SK-MEL-5 (cell line): Measurements from ENCODE around the gene WHRN. TPM values are rescaled to one million over a fixed set of nuclear protein-coding genes. Genes with fewer than 3 reads are reported as not detected.

ENCODE experiments used
- DNase-seq: peaks from one replicate; pipeline ENCODE4 v3.0.0-alpha.2; 2016; ENCODE audit warnings: low read depth, low spot score
- in situ Hi-C: cut with HindIII; loops from 2 replicates; pipeline ENCODE4 v1.10.0; 2016; ENCODE audit warnings: low sequenced_read_pairs, high pct_unique_total_duplicates, low pct_unique_long_range_greater_than_20kb
- total RNA-seq: library from RNA; depleted of rRNA; stranded (reverse); fragments of >200 nt; shearing (Covaris generic); gene quantifications from 2 replicates; pipeline ENCODE4 v1.2.3, GENCODE V29; 2014

WHRN gene
- total RNA-seq, 1 experiment from 2014 or later = 4.5 TPM

GRCh38 chr9:114442022-114442421 lies 63.3 kb downstream of the WHRN start:
- in situ Hi-C loops = no loop called here

GRCh38 chr9:114437401-114437893 lies 67.8 kb downstream of the WHRN start:
- DNase-seq = peak; percentile 38
- in situ Hi-C loops = no loop called here

More at GRCh38 chr9:114442022-114442421, 63.3 kb downstream of the WHRN start:
- DNase-seq = no peak

GRCh38 chr9:114434878-114435311 lies 70.4 kb downstream of the WHRN start:
- in situ Hi-C loops = no loop called here
- peak; percentile 77 for DNase-seq

- in situ Hi-C loops = no loop called here
- no peak for DNase-seq
Observed at GRCh38 chr9:114433720-114434255, 71.5 kb downstream of the WHRN start.

- in situ Hi-C loops = no loop called here
- no peak for DNase-seq
Observed at GRCh38 chr9:114433086-114433485, 72.2 kb downstream of the WHRN start.

- no peak for DNase-seq
- in situ Hi-C loops = no loop called here
Observed at GRCh38 chr9:114432323-114433067, 72.8 kb downstream of the WHRN start.

GRCh38 chr9:114431770-114432169 lies 73.5 kb downstream of the WHRN start:
- no peak for DNase-seq
- in situ Hi-C loops = no loop called here

GRCh38 chr9:114431003-114431402 lies 74.3 kb downstream of the WHRN start:
- in situ Hi-C loops = no loop called here
- DNase-seq = no peak

GRCh38 chr9:114430457-114430856 lies 74.8 kb downstream of the WHRN start:
- DNase-seq = no peak
- in situ Hi-C loops = no loop called here

GRCh38 chr9:114429488-114429887 lies 75.8 kb downstream of the WHRN start:
- in situ Hi-C loops = no loop called here
- DNase-seq = no peak

GRCh38 chr9:114428466-114428865 lies 76.8 kb downstream of the WHRN start:
- in situ Hi-C loops = no loop called here
- DNase-seq = no peak

GRCh38 chr9:114427644-114428043 lies 77.6 kb downstream of the WHRN start:
- in situ Hi-C loops = no loop called here
- no peak for DNase-seq

GRCh38 chr9:114426046-114426948 lies 79.0 kb downstream of the WHRN start:
- in situ Hi-C loops = no loop called here
- no peak for DNase-seq

GRCh38 chr9:114425126-114425525 lies 80.1 kb downstream of the WHRN start:
- no peak for DNase-seq
- in situ Hi-C loops = no loop called here

- in situ Hi-C loops = no loop called here
- no peak for DNase-seq
Observed at GRCh38 chr9:114424126-114424525, 81.1 kb downstream of the WHRN start.

GRCh38 chr9:114423181-114423580 lies 82.1 kb downstream of the WHRN start:
- DNase-seq = no peak
- in situ Hi-C loops = no loop called here

- DNase-seq = no peak
Observed at GRCh38 chr9:114421147-114421546, 84.1 kb downstream of the WHRN start.

GRCh38 chr9:114419796-114420195 lies 85.5 kb downstream of the WHRN start:
- no peak for DNase-seq

More at GRCh38 chr9:114421147-114421546, 84.1 kb downstream of the WHRN start:
- in situ Hi-C loops = no loop called here

More at GRCh38 chr9:114419796-114420195, 85.5 kb downstream of the WHRN start:
- in situ Hi-C loops = no loop called here
